PC-3 (cell line): ENCODE results near the gene PITPNB.

Experiments used
- CTCF ChIP-seq: fragments of 300-600 bp; sonication (generic); conservative IDR thresholded peaks from 2 replicates; pipeline ENCODE4 v1.5.1; 2017; ENCODE audit warnings: antibody characterized with exemption, low read depth, mild to moderate bottlenecking, low read length
- EZH2phosphoT487 ChIP-seq: fragments of 300-600 bp; sonication (generic); IDR thresholded peaks from 2 replicates; pipeline ENCODE4 v1.6.1; 2018; ENCODE audit warnings: mild to moderate bottlenecking, antibody characterized with exemption, low read length, borderline replicate concordance

GRCh38 chr22:27952779-27953178, 33.7 kb upstream of the PITPNB start:
- TF ChIP-seq CTCF = no peak
- TF ChIP-seq EZH2phosphoT487 = no peak
